RWPE1 (cell line): ENCODE data around the gene DPP9.

Experiments
- CTCF ChIA-PET: fragments of 350-600 bp; sonication (Branson Sonifier 250); formaldehyde crosslinking; extraction: SDS; loops from one replicate; lab custom pipeline; 2021; lab: Yijun Ruan, JAX
- POLR2A ChIA-PET: fragments of 400-600 bp; formaldehyde crosslinking; extraction: SDS; loops from one replicate; lab custom pipeline; 2020; ENCODE audit warnings: antibody characterized with exemption; ENCODE audit not compliant: low non-redundant PET; lab: Yijun Ruan, JAX
- DNase-seq: peaks from one replicate; pipeline ENCODE4 v3.0.0; 2012; ENCODE audit warnings: low spot score
- H3K27ac ChIP-seq: fragments of 450-650 bp; 2 replicates; pipeline ENCODE4 v1.5.1; 2017
- CTCF ChIP-seq: fragments of 450-650 bp; conservative IDR thresholded peaks from 2 replicates; pipeline ENCODE4 v1.5.1; 2017; ENCODE audit warnings: low read depth, mild to moderate bottlenecking

Gene DPP9

GRCh38 chr19:4657262-4657661, 66.4 kb downstream of the DPP9 start:
- peak overlapping the region; percentile 58 for H3K27ac ChIP-seq
- ChIA-PET CTCF (no interaction called here), POLR2A (interaction anchor here (0.5 kb wide), 1 partner anchor 1151 kb away, joined by 6 read pairs; no protein-coding TSS in a partner anchor)
- no peak for DNase-seq
- no peak for TF ChIP-seq CTCF

GRCh38 chr19:4656102-4656501, 67.5 kb downstream of the DPP9 start:
- TF ChIP-seq CTCF: no peak

GRCh38 chr19:4654437-4655361, 68.9 kb downstream of the DPP9 start:
- H3K27ac ChIP-seq: peak overlapping the region; percentile 58
- DNase-seq: no peak
- ChIA-PET CTCF (interaction anchor here (0.6 to 0.9 kb wide), 2 partner anchors 11 to 18 kb away, joined by 3 to 4 read pairs; no protein-coding TSS in a partner anchor), POLR2A (no interaction called here)
- no peak for TF ChIP-seq CTCF

More at GRCh38 chr19:4656102-4656501, 67.5 kb downstream of the DPP9 start:
- peak overlapping the region; percentile 58 for H3K27ac ChIP-seq
- no peak for DNase-seq
- ChIA-PET CTCF (interaction anchor here (1.2 kb wide), 1 partner anchor 131 kb away, joined by 3 read pairs; no protein-coding TSS in a partner anchor), POLR2A (no interaction called here)

GRCh38 chr19:4653793-4654436, 69.7 kb downstream of the DPP9 start:
- H3K27ac ChIP-seq: peak overlapping the region; percentile 58
- POLR2A ChIA-PET: no interaction called here
- DNase-seq: no peak
- TF ChIP-seq CTCF: no peak
- CTCF ChIA-PET: interaction anchor here (0.6 kb wide), 1 partner anchor 47 kb away, joined by 5 read pairs; no protein-coding TSS in a partner anchor

- POLR2A ChIA-PET: no interaction called here
Observed at GRCh38 chr19:4652075-4652474, 71.6 kb downstream of the DPP9 start.

More at GRCh38 chr19:4652075-4652474, 71.6 kb downstream of the DPP9 start:
- DNase-seq: no peak
- CTCF ChIA-PET: interaction anchor here (0.6 kb wide), 2 partner anchors 19 to 1432 kb away, joined by 4 to 6 read pairs; no protein-coding TSS in a partner anchor
- no peak for TF ChIP-seq CTCF
- H3K27ac ChIP-seq: no peak overlapping the region
